ENCODE data around the gene CNN2. TPM values are rescaled to one million over a fixed set of nuclear protein-coding genes. Genes with fewer than 3 reads are reported as not detected.

Gene CNN2
- total RNA-seq, 2 donors from 2014 or later: 30.7 to 42.5 TPM

DNA sequence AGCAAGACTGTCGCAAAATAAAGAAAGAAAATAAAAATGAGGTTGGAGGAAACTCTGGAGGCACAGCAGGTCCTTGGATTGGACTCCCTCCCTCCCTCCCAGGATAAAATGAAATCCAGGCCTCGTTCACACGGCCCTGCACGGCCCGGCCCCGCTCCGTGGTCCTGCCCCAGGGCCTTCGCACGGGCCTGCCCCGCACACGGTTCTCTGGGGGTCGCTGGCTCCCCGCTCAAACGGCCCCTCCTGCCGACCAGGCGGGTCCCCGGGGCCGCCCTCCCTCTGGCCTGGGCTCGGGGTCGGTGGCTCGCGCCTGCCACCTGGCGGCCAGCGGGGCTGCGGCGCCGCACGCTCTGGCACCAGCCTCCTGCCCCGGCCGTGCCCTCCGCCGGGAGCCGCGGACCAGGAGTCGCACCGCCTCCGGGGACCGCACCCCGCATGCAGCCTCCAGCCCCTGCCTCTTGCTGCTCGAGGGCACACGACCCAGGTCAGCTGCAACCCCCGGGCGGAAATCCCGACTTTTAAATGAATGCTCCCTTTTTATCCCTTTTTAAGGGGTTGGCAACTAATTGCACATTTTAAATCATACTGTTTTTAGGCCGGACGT, 43.7 kb upstream of the CNN2 start:
- peak overlapping the region in 2 of 4 donors; percentile 5 to 22 for H3K27ac ChIP-seq
- H3K27me3 ChIP-seq: no peaks in the 10 kb centered on the region
- no peaks in the 10 kb centered on the region for H3K36me3 ChIP-seq (replicated peaks in 1 of 2; ENCODE audit: insufficient read depth in 1 of 2, low read depth in 2 of 2)
- intact Hi-C loops (cut with DNase I): loop anchor here (10.0 kb wide), 1 partner anchor 218 kb away; no protein-coding TSS in a partner anchor
- ATAC-seq (peak; percentile 73), DNase-seq (peak; percentile 65 to 81 (median 74))
- H3K4me3 ChIP-seq: no peak overlapping the region
- peaks cover 42% of the 10 kb centered on the region for H3K4me1 ChIP-seq
- TF ChIP-seq POLR2A (IDR thresholded peaks at IDR 0.05): no peak
- TF ChIP-seq, protein P1, sequence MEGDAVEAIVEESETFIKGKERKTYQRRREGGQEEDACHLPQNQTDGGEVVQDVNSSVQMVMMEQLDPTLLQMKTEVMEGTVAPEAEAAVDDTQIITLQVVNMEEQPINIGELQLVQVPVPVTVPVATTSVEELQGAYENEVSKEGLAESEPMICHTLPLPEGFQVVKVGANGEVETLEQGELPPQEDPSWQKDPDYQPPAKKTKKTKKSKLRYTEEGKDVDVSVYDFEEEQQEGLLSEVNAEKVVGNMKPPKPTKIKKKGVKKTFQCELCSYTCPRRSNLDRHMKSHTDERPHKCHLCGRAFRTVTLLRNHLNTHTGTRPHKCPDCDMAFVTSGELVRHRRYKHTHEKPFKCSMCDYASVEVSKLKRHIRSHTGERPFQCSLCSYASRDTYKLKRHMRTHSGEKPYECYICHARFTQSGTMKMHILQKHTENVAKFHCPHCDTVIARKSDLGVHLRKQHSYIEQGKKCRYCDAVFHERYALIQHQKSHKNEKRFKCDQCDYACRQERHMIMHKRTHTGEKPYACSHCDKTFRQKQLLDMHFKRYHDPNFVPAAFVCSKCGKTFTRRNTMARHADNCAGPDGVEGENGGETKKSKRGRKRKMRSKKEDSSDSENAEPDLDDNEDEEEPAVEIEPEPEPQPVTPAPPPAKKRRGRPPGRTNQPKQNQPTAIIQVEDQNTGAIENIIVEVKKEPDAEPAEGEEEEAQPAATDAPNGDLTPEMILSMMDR (IDR thresholded peaks at IDR 0.05): peak; percentile 42 to 98 (median 96)
- H3K9me3 ChIP-seq: no peaks in the 10 kb centered on the region
- 1% methylated on average over 20 to 41 of the region's 46 CpGs for WGBS, 2 donors

DNA sequence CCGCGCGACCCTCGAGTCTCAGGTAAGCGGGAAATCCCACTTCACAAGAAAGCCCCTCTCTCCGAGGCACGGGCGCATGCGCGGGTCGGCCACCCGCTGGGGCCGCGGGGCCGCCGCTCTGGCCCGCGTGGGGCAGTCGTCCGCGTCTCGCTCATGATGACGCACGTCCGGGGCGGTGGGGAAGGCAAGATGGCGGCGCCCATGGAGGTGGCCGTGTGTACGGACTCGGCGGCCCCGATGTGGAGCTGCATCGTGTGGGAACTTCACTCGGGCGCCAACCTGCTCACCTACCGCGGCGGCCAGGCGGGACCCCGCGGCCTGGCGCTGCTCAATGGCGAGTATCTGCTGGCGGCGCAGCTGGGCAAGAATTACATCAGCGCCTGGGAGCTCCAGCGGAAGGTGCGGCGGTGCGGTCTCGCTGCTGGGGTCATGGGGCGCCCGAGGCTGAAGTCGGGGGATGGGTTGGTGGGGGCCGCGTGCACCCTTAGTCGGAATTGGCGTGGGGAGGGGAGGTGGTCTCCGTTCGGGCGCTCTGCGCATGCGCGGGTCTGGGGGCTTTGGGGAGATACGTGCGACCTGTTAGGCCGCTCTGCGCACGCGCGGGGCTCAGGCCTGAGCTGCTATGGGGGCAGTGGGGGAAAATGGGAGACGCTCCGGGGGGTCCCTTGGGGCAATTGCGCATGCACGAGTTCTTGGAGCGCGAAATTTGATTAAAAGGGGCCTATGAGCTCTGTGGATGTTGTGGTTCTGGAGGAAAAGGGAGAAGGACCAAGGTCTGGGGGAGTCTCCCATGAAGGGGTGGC, 42.0 kb upstream of the CNN2 start, which contains the start of gene WDR18:
Gene WDR18, plus strand, starts transcription at position 181 of the 803 bp plus-strand sequence. Its CDS starts 9 bp downstream, at position 190.
- DNase-seq (peak; percentile 93 to 95 (median 94)), ATAC-seq (peak; percentile 93)
- peaks cover 42% of the 10 kb centered on the region for H3K4me1 ChIP-seq
- 0 to 1% methylated on average over 11 to 62 of the region's 78 CpGs for WGBS, 2 donors
- intact Hi-C loops (cut with DNase I): loop anchor here (10.0 kb wide), 1 partner anchor 220 kb away; no protein-coding TSS in a partner anchor
- no peaks in the 10 kb centered on the region for H3K36me3 ChIP-seq (replicated peaks in 1 of 2; ENCODE audit: insufficient read depth in 1 of 2, low read depth in 2 of 2)
- H3K4me3 ChIP-seq: peak within 1 kb of the TSS; percentile 79 to 95
- no peaks in the 10 kb centered on the region for H3K27me3 ChIP-seq
- peak within 1 kb of the TSS; percentile 77 to 95 (median 84) for H3K27ac ChIP-seq
- TF ChIP-seq, protein P1 (IDR thresholded peaks at IDR 0.05): peak in 6 of 7 experiments; percentile 21 to 57 (median 30)
- peak; percentile 65 to 86 (median 73) for TF ChIP-seq POLR2A (IDR thresholded peaks at IDR 0.05)
- H3K9me3 ChIP-seq: no peaks in the 10 kb centered on the region

DNA sequence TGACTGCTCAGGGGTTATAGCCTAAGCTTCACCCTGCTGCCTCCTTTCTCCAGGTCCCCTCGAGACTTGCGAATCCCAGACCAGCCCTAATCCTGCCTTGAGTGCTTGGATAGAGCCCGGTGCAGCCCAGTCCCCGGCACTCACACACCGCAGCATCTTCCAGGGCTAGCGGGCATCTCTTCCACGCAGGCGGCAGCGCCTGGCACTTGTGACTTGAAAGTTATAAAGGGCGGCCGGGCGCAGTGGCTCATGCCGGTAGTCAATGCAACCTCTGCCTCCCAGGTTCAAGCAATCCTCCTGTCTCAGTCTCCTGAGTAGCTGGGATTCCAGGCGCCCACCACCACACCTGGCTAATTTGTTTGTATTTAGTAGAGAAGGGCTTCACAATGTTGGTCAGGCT, 40.3 kb upstream of the CNN2 start:
- intact Hi-C loops (cut with DNase I): loop anchor here (10.0 kb wide), 1 partner anchor 221 kb away; no protein-coding TSS in a partner anchor
- H3K27ac ChIP-seq: no peak overlapping the region
- no peaks in the 10 kb centered on the region for H3K27me3 ChIP-seq
- TF ChIP-seq POLR2A (IDR thresholded peaks at IDR 0.05): no peak
- TF ChIP-seq, protein P1 (IDR thresholded peaks at IDR 0.05): no peak
- 86 to 100% methylated on average over 4 to 14 of the region's 14 CpGs for WGBS, 2 donors
- H3K4me3 ChIP-seq: no peak overlapping the region
- DNase-seq (no peak), ATAC-seq (no peak)
- no peaks in the 10 kb centered on the region for H3K9me3 ChIP-seq
- H3K4me1 ChIP-seq: peaks cover 36% of the 10 kb centered on the region
- H3K36me3 ChIP-seq (replicated peaks in 1 of 2; ENCODE audit: insufficient read depth in 1 of 2, low read depth in 2 of 2): no peaks in the 10 kb centered on the region

DNA sequence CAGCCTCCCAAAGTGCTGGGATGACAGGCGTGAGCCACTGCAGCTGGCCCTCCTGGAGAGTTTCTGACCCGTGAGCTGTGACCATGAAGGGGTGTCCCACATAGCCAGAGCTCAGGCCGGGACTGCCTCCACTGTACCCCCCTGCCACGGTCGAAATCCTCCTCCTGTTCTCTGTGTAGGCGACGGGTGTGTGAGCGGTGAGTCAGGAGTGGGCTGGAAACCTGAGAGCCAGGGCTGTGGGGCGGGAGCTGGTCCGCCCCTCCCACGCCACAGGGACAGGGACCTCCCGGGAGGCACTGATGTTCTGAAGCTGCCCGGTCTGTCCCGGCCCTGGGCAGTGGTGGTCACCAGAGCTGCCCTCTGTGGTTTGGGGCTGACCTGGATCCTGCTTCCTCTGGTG, 38.3 kb upstream of the CNN2 start:
- ATAC-seq (no peak), DNase-seq (no peak)
- TF ChIP-seq, protein P1 (IDR thresholded peaks at IDR 0.05): no peak
- TF ChIP-seq POLR2A (IDR thresholded peaks at IDR 0.05): no peak
- H3K9me3 ChIP-seq: no peaks in the 10 kb centered on the region
- 74 to 100% methylated on average over 1 to 14 of the region's 14 CpGs for WGBS, 2 donors
- intact Hi-C loops (cut with DNase I): loop anchor here (10.0 kb wide), 1 partner anchor 223 kb away; no protein-coding TSS in a partner anchor
- H3K4me3 ChIP-seq: no peak overlapping the region
- peaks cover 29% of the 10 kb centered on the region for H3K4me1 ChIP-seq
- no peaks in the 10 kb centered on the region for H3K27me3 ChIP-seq
- H3K27ac ChIP-seq: no peak overlapping the region
- no peaks in the 10 kb centered on the region for H3K36me3 ChIP-seq (replicated peaks in 1 of 2; ENCODE audit: insufficient read depth in 1 of 2, low read depth in 2 of 2)

Data from body of pancreas (tissue), 4 donors.